GM12878 (cell line): ENCODE results near the gene UFSP2. TPM values are rescaled to one million over a fixed set of nuclear protein-coding genes. Genes with fewer than 3 reads are reported as not detected.
A peak's percentile ranks its signal among the peaks of the same experiment; 100 is the strongest.

ENCODE experiments used
- CEBPB ChIP-seq, 2 experiments: fragments of 150-350 bp in 1 of 2; IDR thresholded peaks; 2 replicates each; pipeline ENCODE4 v1.6.1; 2012 to 2014; ENCODE audit warnings: low read depth in 2 of 2, low read length in 2 of 2, borderline replicate concordance in 1 of 2, inconsistent platforms in 1 of 2
- CHD4 ChIP-seq: fragments of 200-600 bp; sonication (generic); IDR thresholded peaks from 2 replicates; pipeline ENCODE4 v1.6.1; 2016; ENCODE audit warnings: mild to moderate bottlenecking
- CREB1 ChIP-seq: IDR thresholded peaks from 2 replicates; pipeline ENCODE4 v1.6.1; 2012; ENCODE audit warnings: low read depth, mild to moderate bottlenecking, inconsistent platforms
- KAT2A ChIP-seq: conservative IDR thresholded peaks from 2 replicates; pipeline ENCODE4 v1.6.1; 2011; ENCODE audit warnings: low read depth, low read length; ENCODE audit not compliant: control insufficient read depth
- MYC ChIP-seq: IDR thresholded peaks from 2 replicates; pipeline ENCODE4 v1.6.1; 2011; ENCODE audit warnings: mild to moderate bottlenecking, low read length, moderate library complexity, inconsistent platforms; ENCODE audit not compliant: insufficient read depth, insufficient replicate concordance, insufficient read length, severe bottlenecking
- NR2C1 ChIP-seq: fragments of 450-650 bp; IDR thresholded peaks from 2 replicates; pipeline ENCODE4 v1.6.1; 2017; ENCODE audit warnings: antibody characterized with exemption, mild to moderate bottlenecking, moderate library complexity
- NR2C2 ChIP-seq: IDR thresholded peaks from 2 replicates; pipeline ENCODE4 v1.6.1; 2011; ENCODE audit warnings: borderline replicate concordance, low read depth; ENCODE audit not compliant: control insufficient read depth, insufficient read length
- RAD51 ChIP-seq: fragments of 450-650 bp; IDR thresholded peaks from 2 replicates; pipeline ENCODE4 v1.6.1; 2016; ENCODE audit warnings: moderate library complexity, mild to moderate bottlenecking, inconsistent platforms
- RBBP5 ChIP-seq: fragments of 200-600 bp; sonication (generic); conservative IDR thresholded peaks from 2 replicates; pipeline ENCODE4 v1.6.1; 2016
- SMAD1 ChIP-seq: fragments of 450-650 bp; IDR thresholded peaks from 2 replicates; pipeline ENCODE4 v1.6.1; 2018; ENCODE audit warnings: mild to moderate bottlenecking, low read depth; ENCODE audit not compliant: partially characterized antibody
- TBL1XR1 ChIP-seq: IDR thresholded peaks from 2 replicates; pipeline ENCODE4 v1.6.1; 2012; ENCODE audit warnings: low read depth, low read length, improper control_type of control experiment
- TCF12 ChIP-seq: IDR thresholded peaks from 2 replicates; pipeline ENCODE4 v1.6.1; 2011; ENCODE audit warnings: low read depth, mild to moderate bottlenecking, low read length
- WRNIP1 ChIP-seq: IDR thresholded peaks from 2 replicates; pipeline ENCODE4 v1.6.1; 2011; ENCODE audit warnings: low read depth, low read length, improper control_type of control experiment, borderline replicate concordance
- polyA plus RNA-seq, 11 experiments: library from polyadenylated mRNA; depleted of rRNA in 4 of 11; unstranded in 6 of 11; stranded (reverse) in 5 of 11; fragments of >200 nt; fragmentation: Nextera tagmentation in 4 of 11; fragmentation: Illumina TruSeq in 1 of 11; extraction: Ambion mirVana in 4 of 11; extraction: Trizol in 1 of 11; gene quantifications; 1 replicate in 1 of 11; 2 replicates in 10 of 11; pipeline versions ENCODE4 v1.2.1 to v1.2.3, GENCODE V29; 2011 to 2016; ENCODE audit warnings: inconsistent platforms in 2 of 11, missing spikeins in 2 of 11, low read depth in 1 of 11
- total RNA-seq, 4 experiments: library from RNA; depleted of rRNA in 3 of 4; stranded (reverse); fragments of >200 nt in 3 of 4; fragmentation: Illumina TruSeq in 1 of 4; extraction: Trizol in 1 of 4; gene quantifications; 2 replicates each; pipeline versions ENCODE4 v1.2.1 to v1.2.3, GENCODE V29; 2013 to 2021
- TF ChIP-seq, protein P1 (sequence below): fragments of 450-650 bp; IDR thresholded peaks from 2 replicates; pipeline ENCODE4 v1.6.1; 2017; ENCODE audit warnings: mild to moderate bottlenecking, moderate library complexity
- TF ChIP-seq, protein P2 (sequence below): IDR thresholded peaks from 2 replicates; pipeline ENCODE4 v1.6.1; 2011; ENCODE audit warnings: borderline replicate concordance, low read depth, mild to moderate bottlenecking, moderate library complexity, low read length; ENCODE audit not compliant: insufficient read depth, poor library complexity, severe bottlenecking
- TF ChIP-seq, protein P3 (sequence below): fragments of 450-650 bp; IDR thresholded peaks from 2 replicates; pipeline ENCODE4 v1.6.1; 2017; ENCODE audit warnings: low read depth, mild to moderate bottlenecking, moderate library complexity

Gene UFSP2
- total and polyA plus RNA-seq, 10 of the 15 experiments (the other 5 are each of a cell fraction or from before 2014, with no cell fraction given) = 25.4 to 53.1 (median 37.7) TPM

DNA sequence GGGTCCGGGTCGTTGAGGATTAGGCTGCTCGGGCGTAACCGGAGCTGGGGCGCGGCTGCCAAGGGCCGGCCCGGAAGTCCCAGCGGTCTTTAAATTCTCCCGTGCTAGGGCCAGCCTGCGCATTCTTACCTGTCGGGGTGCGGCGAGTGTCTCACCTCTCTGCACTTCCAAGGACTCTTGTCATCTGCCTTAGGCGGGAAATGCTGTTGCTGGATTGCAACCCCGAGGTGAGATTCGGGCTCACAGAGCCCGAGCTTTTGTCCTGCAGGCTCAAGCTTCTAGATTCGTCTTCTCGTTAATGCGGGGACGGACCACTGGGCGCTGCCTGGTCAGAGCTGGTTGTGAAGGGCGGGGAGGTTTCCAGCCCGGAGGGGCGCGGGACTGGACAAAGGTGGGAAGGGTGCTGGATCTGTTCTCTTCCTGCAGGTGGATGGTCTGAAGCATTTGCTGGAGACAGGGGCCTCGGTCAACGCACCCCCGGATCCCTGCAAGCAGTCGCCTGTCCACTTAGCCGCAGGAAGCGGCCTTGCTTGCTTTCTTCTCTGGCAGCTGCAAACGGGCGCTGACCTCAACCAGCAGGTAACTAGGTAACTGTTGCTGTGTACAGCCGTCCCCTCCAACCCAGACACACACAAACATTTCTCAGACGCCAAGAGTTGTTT lies 28.9 kb downstream of the UFSP2 start, which contains the start of gene ANKRD37 (continued):
- TF ChIP-seq, protein P1, sequence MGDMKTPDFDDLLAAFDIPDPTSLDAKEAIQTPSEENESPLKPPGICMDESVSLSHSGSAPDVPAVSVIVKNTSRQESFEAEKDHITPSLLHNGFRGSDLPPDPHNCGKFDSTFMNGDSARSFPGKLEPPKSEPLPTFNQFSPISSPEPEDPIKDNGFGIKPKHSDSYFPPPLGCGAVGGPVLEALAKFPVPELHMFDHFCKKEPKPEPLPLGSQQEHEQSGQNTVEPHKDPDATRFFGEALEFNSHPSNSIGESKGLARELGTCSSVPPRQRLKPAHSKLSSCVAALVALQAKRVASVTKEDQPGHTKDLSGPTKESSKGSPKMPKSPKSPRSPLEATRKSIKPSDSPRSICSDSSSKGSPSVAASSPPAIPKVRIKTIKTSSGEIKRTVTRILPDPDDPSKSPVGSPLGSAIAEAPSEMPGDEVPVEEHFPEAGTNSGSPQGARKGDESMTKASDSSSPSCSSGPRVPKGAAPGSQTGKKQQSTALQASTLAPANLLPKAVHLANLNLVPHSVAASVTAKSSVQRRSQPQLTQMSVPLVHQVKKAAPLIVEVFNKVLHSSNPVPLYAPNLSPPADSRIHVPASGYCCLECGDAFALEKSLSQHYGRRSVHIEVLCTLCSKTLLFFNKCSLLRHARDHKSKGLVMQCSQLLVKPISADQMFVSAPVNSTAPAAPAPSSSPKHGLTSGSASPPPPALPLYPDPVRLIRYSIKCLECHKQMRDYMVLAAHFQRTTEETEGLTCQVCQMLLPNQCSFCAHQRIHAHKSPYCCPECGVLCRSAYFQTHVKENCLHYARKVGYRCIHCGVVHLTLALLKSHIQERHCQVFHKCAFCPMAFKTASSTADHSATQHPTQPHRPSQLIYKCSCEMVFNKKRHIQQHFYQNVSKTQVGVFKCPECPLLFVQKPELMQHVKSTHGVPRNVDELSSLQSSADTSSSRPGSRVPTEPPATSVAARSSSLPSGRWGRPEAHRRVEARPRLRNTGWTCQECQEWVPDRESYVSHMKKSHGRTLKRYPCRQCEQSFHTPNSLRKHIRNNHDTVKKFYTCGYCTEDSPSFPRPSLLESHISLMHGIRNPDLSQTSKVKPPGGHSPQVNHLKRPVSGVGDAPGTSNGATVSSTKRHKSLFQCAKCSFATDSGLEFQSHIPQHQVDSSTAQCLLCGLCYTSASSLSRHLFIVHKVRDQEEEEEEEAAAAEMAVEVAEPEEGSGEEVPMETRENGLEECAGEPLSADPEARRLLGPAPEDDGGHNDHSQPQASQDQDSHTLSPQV = no peak
- no peak for TF ChIP-seq MYC
- TF ChIP-seq, protein P2, sequence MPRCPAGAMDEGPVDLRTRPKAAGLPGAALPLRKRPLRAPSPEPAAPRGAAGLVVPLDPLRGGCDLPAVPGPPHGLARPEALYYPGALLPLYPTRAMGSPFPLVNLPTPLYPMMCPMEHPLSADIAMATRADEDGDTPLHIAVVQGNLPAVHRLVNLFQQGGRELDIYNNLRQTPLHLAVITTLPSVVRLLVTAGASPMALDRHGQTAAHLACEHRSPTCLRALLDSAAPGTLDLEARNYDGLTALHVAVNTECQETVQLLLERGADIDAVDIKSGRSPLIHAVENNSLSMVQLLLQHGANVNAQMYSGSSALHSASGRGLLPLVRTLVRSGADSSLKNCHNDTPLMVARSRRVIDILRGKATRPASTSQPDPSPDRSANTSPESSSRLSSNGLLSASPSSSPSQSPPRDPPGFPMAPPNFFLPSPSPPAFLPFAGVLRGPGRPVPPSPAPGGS = no peak
- peak; percentile 84 for TF ChIP-seq SMAD1
- no peak for TF ChIP-seq TCF12
- TF ChIP-seq CHD4 = no peak
- peak; percentile 56; the same call in 1 of the 2 replicates for TF ChIP-seq TBL1XR1
- no peak for TF ChIP-seq RAD51
- no peak for TF ChIP-seq RBBP5
- no peak for TF ChIP-seq NR2C1
- no peak for TF ChIP-seq NR2C2
- TF ChIP-seq WRNIP1 = no peak
- TF ChIP-seq, protein P3, sequence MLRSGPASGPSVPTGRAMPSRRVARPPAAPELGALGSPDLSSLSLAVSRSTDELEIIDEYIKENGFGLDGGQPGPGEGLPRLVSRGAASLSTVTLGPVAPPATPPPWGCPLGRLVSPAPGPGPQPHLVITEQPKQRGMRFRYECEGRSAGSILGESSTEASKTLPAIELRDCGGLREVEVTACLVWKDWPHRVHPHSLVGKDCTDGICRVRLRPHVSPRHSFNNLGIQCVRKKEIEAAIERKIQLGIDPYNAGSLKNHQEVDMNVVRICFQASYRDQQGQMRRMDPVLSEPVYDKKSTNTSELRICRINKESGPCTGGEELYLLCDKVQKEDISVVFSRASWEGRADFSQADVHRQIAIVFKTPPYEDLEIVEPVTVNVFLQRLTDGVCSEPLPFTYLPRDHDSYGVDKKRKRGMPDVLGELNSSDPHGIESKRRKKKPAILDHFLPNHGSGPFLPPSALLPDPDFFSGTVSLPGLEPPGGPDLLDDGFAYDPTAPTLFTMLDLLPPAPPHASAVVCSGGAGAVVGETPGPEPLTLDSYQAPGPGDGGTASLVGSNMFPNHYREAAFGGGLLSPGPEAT = no peak
- TF ChIP-seq CEBPB (IDR thresholded peaks at IDR 0.05; ENCODE audit: borderline replicate concordance in 1 of 2, low read depth in 2 of 2, low read length in 2 of 2) = no peak
- TF ChIP-seq KAT2A = no peak
- TF ChIP-seq CREB1 = no peak
- TF ChIP-seq, all 136 proteins: peak for 21
